CD1c-positive myeloid dendritic cell (primary cell): ENCODE results near the gene NFIB.

Source experiments
- DNase-seq: peaks from one replicate; pipeline ENCODE4 v3.0.0-alpha.2; 2016; ENCODE audit errors: extremely low spot score

NFIB gene

DNA sequence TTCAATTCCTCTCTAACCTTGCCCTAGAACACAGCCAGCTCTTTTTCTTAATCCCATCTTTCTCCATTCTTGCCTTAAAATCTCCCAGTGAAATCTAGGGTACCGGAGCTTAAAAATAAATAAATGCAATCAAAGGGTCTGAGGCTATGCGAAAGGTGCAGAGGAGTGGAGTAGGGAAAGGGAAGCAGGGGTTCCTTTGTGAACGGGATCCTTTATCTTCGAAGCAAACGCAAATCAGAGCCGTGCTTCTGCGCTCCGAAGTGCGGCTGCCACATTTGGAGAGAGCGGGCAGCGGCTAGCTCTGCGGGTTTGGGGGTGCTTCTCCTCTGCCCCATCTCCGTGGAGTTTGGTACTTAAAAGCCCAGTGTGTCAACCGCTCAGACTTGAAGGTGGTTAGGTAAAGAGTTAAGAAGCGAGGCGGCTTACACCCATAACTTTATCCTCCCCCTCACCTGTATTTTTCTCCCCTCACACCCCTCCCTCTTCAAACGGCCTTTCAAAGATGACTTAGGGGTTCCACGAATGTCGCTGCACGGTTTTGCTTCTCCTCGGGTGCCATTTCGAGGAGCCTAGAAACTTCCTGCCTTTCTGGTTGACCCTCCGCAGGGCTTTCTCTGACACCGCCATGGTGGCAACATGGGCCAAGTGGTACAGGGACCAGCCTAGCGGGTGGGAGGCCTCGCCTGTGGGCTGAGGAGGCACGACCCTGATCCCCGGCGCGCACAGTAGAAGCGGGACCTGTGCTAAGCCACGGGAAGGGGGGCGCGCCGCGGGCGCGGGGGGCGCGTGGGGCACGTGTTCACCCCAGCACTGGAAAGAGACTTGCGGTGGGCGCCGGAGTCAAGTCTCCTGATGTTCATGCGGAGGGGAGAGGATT, 31.7 kb upstream of the NFIB start:
- DNase-seq = no peak

DNA sequence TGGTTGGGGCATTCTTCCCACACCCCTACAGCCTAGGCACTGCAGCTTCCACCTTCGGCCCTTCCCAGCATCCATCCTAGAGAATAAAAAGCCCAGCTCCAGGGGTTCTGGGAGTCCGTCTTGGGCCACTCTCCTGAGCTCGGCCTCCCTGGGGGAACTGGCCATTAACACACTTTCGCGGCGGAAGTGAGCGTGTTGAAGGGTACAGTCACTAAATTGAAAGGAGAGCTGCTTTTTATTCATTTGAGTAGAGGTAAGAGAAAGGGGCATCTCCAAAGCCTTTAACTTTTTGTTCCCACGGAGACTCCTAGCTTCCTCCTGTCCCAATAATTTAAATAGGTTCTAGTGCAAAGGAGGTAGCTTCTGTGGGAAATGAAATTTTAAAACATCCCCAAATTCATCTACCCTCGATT, 31.0 kb upstream of the NFIB start:
- no peak for DNase-seq

DNA sequence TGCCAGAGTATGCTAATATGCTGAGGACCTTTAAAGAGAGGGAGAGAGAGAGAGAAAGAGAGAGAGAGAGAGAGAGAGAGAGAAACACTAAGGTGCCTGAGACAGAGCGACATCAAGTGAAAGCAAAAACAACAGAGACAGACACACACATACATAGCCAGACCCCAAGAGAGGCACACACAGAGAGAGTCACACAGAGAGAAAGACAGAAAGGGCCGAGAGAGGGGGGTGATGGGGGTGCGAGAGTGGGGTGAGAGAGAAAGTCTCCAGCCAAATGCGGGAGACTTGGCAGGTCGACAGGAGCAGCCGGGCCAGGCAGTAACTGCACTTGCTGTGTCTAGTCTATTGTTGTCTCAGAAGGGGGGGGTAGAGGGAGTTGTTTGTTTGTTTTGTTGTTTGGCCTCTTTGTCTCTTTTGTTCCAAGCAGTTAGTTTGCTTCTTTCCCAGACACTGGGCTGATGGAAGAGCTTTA, 30.1 kb upstream of the NFIB start:
- DNase-seq = no peak

DNA sequence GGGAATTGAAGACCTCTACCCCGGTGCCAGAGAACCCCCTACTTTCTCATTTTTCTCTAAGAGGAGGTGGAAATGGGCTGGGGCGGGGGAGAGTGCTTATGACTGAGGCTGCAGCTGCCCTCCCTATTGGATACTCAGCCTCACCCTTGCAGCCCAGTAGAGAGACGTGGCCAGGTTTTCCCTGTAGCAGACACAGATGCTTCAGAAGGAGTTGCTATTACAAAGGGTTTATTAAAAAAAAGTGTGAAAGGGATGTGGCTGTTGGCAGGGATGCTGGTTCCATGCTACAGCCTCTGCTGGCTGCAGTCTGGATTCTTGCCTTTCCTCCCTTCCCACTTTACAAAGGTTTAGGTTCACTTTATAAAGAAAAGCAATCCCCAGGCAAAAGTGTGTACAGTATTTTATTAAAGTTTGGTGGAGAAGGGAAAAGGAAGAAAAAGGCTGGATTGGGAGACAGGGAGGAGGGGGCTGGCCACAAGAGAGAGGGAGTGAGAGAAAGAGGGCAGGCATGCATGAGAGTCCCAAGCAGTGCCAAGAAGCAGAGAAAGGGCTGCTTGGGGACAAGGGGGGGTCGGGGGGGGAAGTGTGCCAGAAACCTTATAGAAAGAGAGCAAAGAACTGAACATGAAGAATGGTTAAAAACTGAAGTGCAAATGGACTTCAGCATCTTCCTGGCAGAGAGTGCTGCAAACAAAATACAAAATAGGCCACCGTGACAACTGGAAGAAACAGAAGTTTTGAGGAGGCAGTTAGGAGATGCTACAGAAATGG, 29.5 kb upstream of the NFIB start:
- DNase-seq = no peak

GRCh38 chr9:14342736-14343135, 28.8 kb upstream of the NFIB start:
- no peak for DNase-seq

DNA sequence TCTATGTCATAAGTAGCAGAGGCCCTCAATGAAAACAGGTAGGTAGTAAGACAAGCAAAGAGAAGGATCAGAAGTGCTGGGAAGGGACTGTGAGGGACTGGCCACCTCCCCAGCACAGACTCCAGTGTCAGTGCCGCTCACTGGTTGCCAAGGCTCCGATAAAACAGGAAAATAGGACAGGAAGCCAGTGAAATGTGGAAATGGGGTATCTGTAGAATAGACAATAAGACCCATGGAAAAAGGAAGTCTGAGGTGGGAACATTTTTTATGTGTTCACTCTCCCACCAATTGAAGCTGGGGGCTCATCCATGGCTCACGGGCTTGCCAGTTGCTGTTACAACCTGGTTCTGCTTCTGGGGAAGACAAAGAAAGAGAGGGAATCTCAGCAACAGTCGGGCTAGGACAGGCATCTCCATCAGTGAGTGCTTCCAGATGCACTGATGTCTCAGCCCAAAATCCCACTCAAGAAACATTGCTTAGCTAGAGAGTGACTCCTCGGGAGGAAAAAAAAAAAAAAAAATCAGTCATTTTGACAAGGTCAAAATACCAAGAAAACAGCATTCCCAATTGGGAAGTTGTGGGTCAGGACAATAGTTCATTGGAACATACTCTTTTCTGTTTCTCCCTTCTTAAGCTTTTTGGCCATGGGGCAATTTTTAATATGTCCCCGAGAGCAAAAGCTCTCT, 27.6 kb upstream of the NFIB start:
- no peak for DNase-seq

DNA sequence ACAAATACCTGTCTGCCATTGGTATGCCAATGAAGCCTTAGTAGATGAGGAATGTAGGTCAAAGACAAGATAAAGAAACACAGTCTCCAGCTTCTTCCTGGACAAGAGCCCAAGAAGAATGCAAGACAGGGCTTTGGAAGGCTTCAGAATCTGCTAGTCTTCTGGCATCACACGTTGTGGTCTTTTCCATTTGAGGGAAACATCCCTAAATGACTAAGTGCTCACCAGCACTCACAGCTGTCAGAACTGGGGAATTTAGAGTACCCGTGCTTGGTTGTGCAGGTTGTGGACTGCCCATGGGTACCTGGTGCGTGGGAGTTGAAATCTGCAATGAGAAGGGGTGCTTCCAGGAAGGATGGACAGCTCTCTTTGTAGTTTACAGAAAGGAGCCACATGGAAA, 27.1 kb upstream of the NFIB start:
- DNase-seq = no peak

- no peak for DNase-seq
Measured at GRCh38 chr9:14340219-14340873, 26.4 kb upstream of the NFIB start.

DNA sequence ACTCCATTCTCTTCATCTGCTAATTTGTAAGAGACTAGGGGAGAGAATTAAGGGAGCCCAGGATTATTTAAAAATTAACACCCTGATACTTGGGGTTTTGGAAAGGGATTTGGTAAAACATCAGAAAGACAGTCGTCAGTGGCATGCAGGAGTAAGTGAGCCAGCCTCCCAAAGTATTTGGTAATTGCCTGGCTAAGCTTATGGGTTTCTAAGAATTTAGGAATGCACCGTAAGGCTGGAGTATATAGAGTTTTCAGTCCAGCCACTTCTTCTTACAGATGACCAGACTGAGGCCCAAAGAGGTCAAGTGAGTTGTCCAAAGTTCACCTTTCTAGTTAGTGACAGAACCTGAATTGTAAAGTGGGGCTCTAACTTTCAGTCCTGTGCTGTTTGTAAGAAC, 25.8 kb upstream of the NFIB start:
- no peak for DNase-seq

GRCh38 chr9:14337615-14338014, 23.7 kb upstream of the NFIB start:
- DNase-seq = no peak

DNA sequence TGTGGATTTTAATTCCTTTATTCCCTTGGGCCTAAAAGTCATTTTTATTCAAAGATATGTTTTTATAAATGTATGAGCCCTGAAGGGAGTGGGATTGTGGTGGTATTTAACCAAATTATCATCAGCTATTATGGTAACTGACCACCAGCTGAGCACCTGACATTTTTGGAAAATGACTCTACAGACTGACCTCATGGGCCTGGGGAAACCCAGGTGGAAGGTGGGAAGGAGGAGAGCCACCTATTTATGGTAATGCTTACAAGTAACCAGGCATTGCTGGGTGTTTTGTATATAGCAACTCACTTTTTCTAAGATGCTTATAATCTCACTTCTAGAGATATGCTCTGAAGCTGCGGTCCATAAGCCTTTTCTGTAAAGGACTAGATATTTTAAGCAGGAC, 22.3 kb upstream of the NFIB start:
- no peak for DNase-seq

- DNase-seq = no peak
Measured at GRCh38 chr9:14331120-14331519, 17.2 kb upstream of the NFIB start.

DNA sequence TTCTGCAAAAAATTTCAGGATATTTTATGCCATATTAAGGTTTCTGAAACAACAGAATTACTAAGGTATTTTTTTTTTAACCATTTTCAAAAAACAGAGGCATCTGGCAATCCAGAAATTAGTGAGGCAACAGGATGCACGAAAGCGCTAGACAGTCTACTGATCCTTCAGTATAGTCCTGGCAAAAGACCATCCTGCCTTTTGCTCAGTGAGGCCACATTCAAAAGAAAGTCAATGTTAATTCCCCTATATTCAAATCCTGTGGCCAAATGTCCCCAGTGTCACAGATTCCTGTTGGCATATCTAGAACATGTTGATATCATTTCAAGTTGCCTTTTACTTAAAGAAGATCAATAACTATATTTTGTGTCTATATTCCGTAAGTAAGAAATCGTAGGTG, 13.1 kb upstream of the NFIB start:
- no peak for DNase-seq

- DNase-seq = no peak
Measured at GRCh38 chr9:14326264-14326826, 12.4 kb upstream of the NFIB start.

- DNase-seq = no peak
Measured at GRCh38 chr9:14325147-14325546, 11.2 kb upstream of the NFIB start.

GRCh38 chr9:14323985-14324650, 10.2 kb upstream of the NFIB start:
- DNase-seq = no peak

GRCh38 chr9:14323083-14323971, 9.4 kb upstream of the NFIB start:
- DNase-seq = no peak

DNA sequence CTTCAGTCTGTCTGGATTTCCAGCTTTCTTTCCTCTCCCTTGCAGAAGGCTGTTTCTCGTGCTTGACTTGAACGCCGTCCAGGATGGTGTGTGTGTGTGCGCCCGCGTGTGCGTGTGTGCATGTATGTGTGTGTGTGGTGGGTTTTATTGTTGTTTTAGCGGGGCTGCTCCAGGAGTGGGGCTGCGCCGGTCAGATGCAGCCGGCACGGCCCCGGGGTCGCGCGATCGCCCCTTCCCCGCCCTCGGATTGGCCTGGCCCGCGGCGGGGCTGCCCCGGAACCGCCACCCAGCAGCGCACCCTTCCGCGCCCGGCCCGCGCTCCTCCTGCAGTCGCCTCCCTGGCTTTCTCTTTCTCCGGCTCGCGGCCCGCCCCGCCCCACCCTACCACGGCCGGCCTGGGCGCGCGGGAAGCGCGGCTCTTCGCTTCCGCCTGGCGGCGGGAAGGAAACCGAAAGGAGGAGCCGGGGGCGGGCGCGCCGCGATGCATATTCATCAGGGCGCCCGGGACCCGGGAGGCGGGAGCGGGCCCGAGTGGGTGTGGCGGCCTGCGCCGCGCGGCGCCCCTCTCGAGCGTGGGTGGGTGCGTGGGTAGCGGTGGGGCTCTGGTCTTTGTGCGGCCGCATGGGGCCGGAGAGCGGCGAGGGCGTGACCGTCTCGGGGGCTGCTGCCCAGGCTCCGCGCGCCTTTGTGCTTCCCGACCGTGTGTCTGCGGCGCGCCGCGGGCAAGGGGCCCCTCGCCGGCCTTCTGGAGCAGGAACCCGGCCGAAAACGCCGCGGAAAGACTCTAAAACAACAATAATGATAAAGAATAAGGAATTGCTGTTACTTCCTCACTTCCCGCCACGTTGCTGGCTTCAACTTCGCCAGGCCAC, 8.5 kb upstream of the NFIB start:
- peak; percentile 87 for DNase-seq

- DNase-seq = no peak
Measured at GRCh38 chr9:14321517-14322130, 7.7 kb upstream of the NFIB start.
